GM18499 (cell line): Measurements from ENCODE around the gene CAMK2B.

Experiments used
- ATAC-seq: cut with Tn5 transposase; IDR thresholded peaks from one replicate; pipeline ENCODE4 v1.9.1; 2021; ENCODE audit warnings: moderate number of reproducible peaks; ENCODE audit not compliant: insufficient read depth, unreplicated experiment

The CAMK2B gene

GRCh38 chr7:44235582-44236332, 89.6 kb downstream of the CAMK2B start:
- ATAC-seq, result no peak

- ATAC-seq, result no peak
These were observed 90.3 kb downstream of the CAMK2B start for GRCh38 chr7:44235066-44235465.

- ATAC-seq, result no peak
These were observed 92.3 kb downstream of the CAMK2B start for GRCh38 chr7:44232901-44233715.

- ATAC-seq, result no peak
These were observed 93.0 kb downstream of the CAMK2B start for GRCh38 chr7:44232396-44232795.

GRCh38 chr7:44231088-44231487, 94.3 kb downstream of the CAMK2B start:
- ATAC-seq, result no peak

- no peak for ATAC-seq
These were observed 95.1 kb downstream of the CAMK2B start for GRCh38 chr7:44230286-44230685.

GRCh38 chr7:44229546-44230105, 95.8 kb downstream of the CAMK2B start:
- no peak for ATAC-seq

- no peak for ATAC-seq
These were observed 96.6 kb downstream of the CAMK2B start for GRCh38 chr7:44228571-44229350.

GRCh38 chr7:44227911-44228310, 97.5 kb downstream of the CAMK2B start:
- no peak for ATAC-seq

- ATAC-seq, result no peak
These were observed 99.0 kb downstream of the CAMK2B start for GRCh38 chr7:44226396-44226753.

GRCh38 chr7:44225566-44226395, 99.6 kb downstream of the CAMK2B start:
- no peak for ATAC-seq

GRCh38 chr7:44224974-44225565, 100.3 kb downstream of the CAMK2B start:
- ATAC-seq, result no peak

GRCh38 chr7:44224080-44224973, 101.1 kb downstream of the CAMK2B start:
- no peak for ATAC-seq

GRCh38 chr7:44223362-44224079, 101.9 kb downstream of the CAMK2B start:
- ATAC-seq, result no peak

GRCh38 chr7:44222776-44223261, 102.6 kb downstream of the CAMK2B start:
- ATAC-seq, result no peak

GRCh38 chr7:44222074-44222473, 103.3 kb downstream of the CAMK2B start:
- no peak for ATAC-seq

GRCh38 chr7:44221231-44221791, 104.1 kb downstream of the CAMK2B start:
- ATAC-seq, result no peak
